AG09309 (cell line): Measurements from ENCODE around the gene MS4A15.

Source experiments
- DNase-seq: peaks from one replicate; pipeline ENCODE4 v3.0.0-alpha.2; 2010; ENCODE audit warnings: low read depth
- H3K4me3 ChIP-seq: 2 replicates; pipeline ENCODE4 v1.5.1; 2011; ENCODE audit warnings: mild to moderate bottlenecking, low read depth, low read length, moderate library complexity; ENCODE audit not compliant: control insufficient read depth
- CTCF ChIP-seq: IDR thresholded peaks from 2 replicates; pipeline ENCODE4 v1.5.1; 2011; ENCODE audit warnings: mild to moderate bottlenecking, low read depth, low read length, inconsistent platforms; ENCODE audit not compliant: insufficient read depth, control insufficient read depth; ENCODE audit errors: missing control alignments

MS4A15 gene

GRCh38 chr11:60768202-60768601, 11.5 kb downstream of the MS4A15 start:
- TF ChIP-seq CTCF = no peak
- no peak for DNase-seq
- H3K4me3 ChIP-seq = no peak overlapping the region

- no peak for TF ChIP-seq CTCF
- no peak for DNase-seq
- H3K4me3 ChIP-seq = no peak overlapping the region
These were observed 12.6 kb downstream of the MS4A15 start for GRCh38 chr11:60769273-60769672.

- no peak for DNase-seq
- H3K4me3 ChIP-seq = no peak overlapping the region
- TF ChIP-seq CTCF = no peak
These were observed 13.1 kb downstream of the MS4A15 start for GRCh38 chr11:60769811-60770210.

GRCh38 chr11:60771146-60771545, 14.5 kb downstream of the MS4A15 start:
- no peak for DNase-seq
- TF ChIP-seq CTCF = no peak
- no peak overlapping the region for H3K4me3 ChIP-seq

GRCh38 chr11:60771879-60772525, 15.3 kb downstream of the MS4A15 start:
- no peak overlapping the region for H3K4me3 ChIP-seq
- TF ChIP-seq CTCF = no peak
- DNase-seq = no peak

- TF ChIP-seq CTCF = no peak
- H3K4me3 ChIP-seq = no peak overlapping the region
- no peak for DNase-seq
These were observed 16.0 kb downstream of the MS4A15 start for GRCh38 chr11:60772666-60773065.
